Hepatocyte (in vitro differentiated cells): ENCODE data around the gene PKIB. TPM values are rescaled to one million over a fixed set of nuclear protein-coding genes. Genes with fewer than 3 reads are reported as not detected.

Source experiments
- DNase-seq: peaks from one replicate; pipeline ENCODE4 v3.0.0-alpha.2; 2016; ENCODE audit warnings: low spot score
- H2AFZ ChIP-seq: fragments of 200-600 bp; sonication (generic); 2 replicates; pipeline ENCODE4 v1.6.0; 2016; ENCODE audit warnings: antibody characterized with exemption, mild to moderate bottlenecking
- H3K27ac ChIP-seq: fragments of 200-600 bp; sonication (generic); 2 replicates; pipeline ENCODE4 v1.5.1; 2016; ENCODE audit warnings: mild to moderate bottlenecking
- H3K27me3 ChIP-seq: fragments of 200-600 bp; sonication (generic); 2 replicates; pipeline ENCODE4 v1.6.1; 2016
- H3K36me3 ChIP-seq: fragments of 200-600 bp; sonication (generic); replicated peaks from 2 replicates; pipeline ENCODE4 v1.5.1; 2016; ENCODE audit warnings: low read depth; ENCODE audit not compliant: insufficient read depth
- H3K4me1 ChIP-seq: fragments of 200-600 bp; sonication (generic); 2 replicates; pipeline ENCODE4 v1.5.1; 2016; ENCODE audit warnings: mild to moderate bottlenecking, moderate library complexity; ENCODE audit not compliant: insufficient read depth
- H3K4me2 ChIP-seq: fragments of 200-600 bp; sonication (generic); 2 replicates; pipeline ENCODE4 v1.6.0; 2016
- H3K4me3 ChIP-seq: fragments of 200-600 bp; sonication (generic); 2 replicates; pipeline ENCODE4 v1.5.1; 2016; ENCODE audit warnings: mild to moderate bottlenecking
- H3K79me2 ChIP-seq: fragments of 200-600 bp; sonication (generic); 2 replicates; pipeline ENCODE4 v1.6.0; 2017; ENCODE audit warnings: mild to moderate bottlenecking
- H3K9me2 ChIP-seq: fragments of 200-600 bp; sonication (generic); replicated peaks from 2 replicates; pipeline ENCODE4 v1.6.0; 2017; ENCODE audit warnings: mild to moderate bottlenecking; ENCODE audit not compliant: insufficient read depth
- H3K9me3 ChIP-seq: fragments of 200-600 bp; sonication (generic); 2 replicates; pipeline ENCODE4 v1.5.1; 2016; ENCODE audit warnings: low read depth, mild to moderate bottlenecking
- H4K20me1 ChIP-seq: fragments of 200-600 bp; sonication (generic); 2 replicates; pipeline ENCODE4 v1.6.0; 2016; ENCODE audit warnings: mild to moderate bottlenecking; ENCODE audit not compliant: insufficient read depth, poor library complexity, severe bottlenecking
- CTCF ChIP-seq: fragments of 200-600 bp; sonication (generic); IDR thresholded peaks from 2 replicates; pipeline ENCODE4 v1.5.1; 2016; ENCODE audit warnings: antibody characterized with exemption, mild to moderate bottlenecking; ENCODE audit not compliant: poor library complexity
- EZH2 ChIP-seq: fragments of 200-600 bp; sonication (generic); IDR thresholded peaks from 2 replicates; pipeline ENCODE4 v1.6.1; 2016; ENCODE audit warnings: antibody characterized with exemption, mild to moderate bottlenecking, borderline replicate concordance
- EZH2phosphoT487 ChIP-seq: fragments of 200-600 bp; sonication (generic); IDR thresholded peaks from one replicate; pipeline ENCODE4 v1.6.1; 2018; ENCODE audit warnings: antibody characterized with exemption, mild to moderate bottlenecking, low read depth, moderate library complexity; ENCODE audit not compliant: unreplicated experiment, severe bottlenecking
- WGBS: methylation state at CpG from one replicate; pipeline ENCODE4 v1.1.6; 2016; ENCODE audit warnings: low lambda C conversion rate; ENCODE audit errors: missing lambda C conversion rate; 5-methylcytosine and 5-hydroxymethylcytosine counted together
- polyA plus RNA-seq: library from polyadenylated mRNA; unstranded; fragments of >200 nt; fragmentation: Nextera tagmentation; extraction: Ambion mirVana; gene quantifications from 2 replicates; pipeline ENCODE4 v1.2.1, GENCODE V29; 2016
- total RNA-seq: library from RNA; depleted of rRNA; stranded (reverse); fragments of >200 nt; gene quantifications from 2 replicates; pipeline ENCODE4 v1.2.3, GENCODE V29; 2014

PKIB gene
- total and polyA plus RNA-seq, 2 experiments from 2014 or later, result 73.8 to 144 TPM

GRCh38 chr6:122569230-122569771, 40.9 kb upstream of the PKIB start:
- H3K79me2 ChIP-seq, result peaks cover 29% of the 10 kb centered on the region
- H3K36me3 ChIP-seq, result no peaks in the 10 kb centered on the region
- no peak for DNase-seq
- no peaks in the 10 kb centered on the region for H3K9me3 ChIP-seq
- peaks cover 3% of the 10 kb centered on the region for H4K20me1 ChIP-seq
- TF ChIP-seq EZH2phosphoT487 (no peak), EZH2 (no peak), CTCF (no peak)
- H2AFZ ChIP-seq, result no peak overlapping the region
- no peak overlapping the region for H3K4me2 ChIP-seq
- no peak overlapping the region for H3K27ac ChIP-seq
- no peaks in the 10 kb centered on the region for H3K9me2 ChIP-seq
- no peaks in the 10 kb centered on the region for H3K4me1 ChIP-seq
- no peaks in the 10 kb centered on the region for H3K27me3 ChIP-seq
- H3K4me3 ChIP-seq, result no peak overlapping the region
- WGBS, result 95% methylated on average over 6 of the region's 6 CpGs

- no peaks in the 10 kb centered on the region for H3K36me3 ChIP-seq
- H3K4me3 ChIP-seq, result no peak overlapping the region
- no peaks in the 10 kb centered on the region for H3K27me3 ChIP-seq
- TF ChIP-seq CTCF, result no peak
- no peak for TF ChIP-seq EZH2phosphoT487
- TF ChIP-seq EZH2, result no peak
- H3K4me2 ChIP-seq, result no peak overlapping the region
- no peak overlapping the region for H3K27ac ChIP-seq
- H3K79me2 ChIP-seq, result peaks cover 10% of the 10 kb centered on the region
- no peaks in the 10 kb centered on the region for H3K9me2 ChIP-seq
- no peak for DNase-seq
- H4K20me1 ChIP-seq, result no peaks in the 10 kb centered on the region
- no peak overlapping the region for H2AFZ ChIP-seq
- 97% methylated on average over 2 of the region's 2 CpGs for WGBS
- no peaks in the 10 kb centered on the region for H3K4me1 ChIP-seq
- H3K9me3 ChIP-seq, result peaks cover 4% of the 10 kb centered on the region
Measured at GRCh38 chr6:122571888-122572287, 38.3 kb upstream of the PKIB start.

- Histone ChIP-seq H3K36me3 (no peaks in the 10 kb centered on the region), H3K79me2 (peaks cover 5% of the 10 kb centered on the region), H3K9me3 (peaks cover 4% of the 10 kb centered on the region), H3K4me3 (no peak overlapping the region), H2AFZ (no peak overlapping the region), H3K27me3 (no peaks in the 10 kb centered on the region), H3K4me2 (no peak overlapping the region), H3K9me2 (no peaks in the 10 kb centered on the region), H3K4me1 (no peaks in the 10 kb centered on the region), H4K20me1 (no peaks in the 10 kb centered on the region), H3K27ac (no peak overlapping the region)
- DNase-seq, result no peak
- WGBS, result 98% methylated on average over 2 of the region's 2 CpGs
- no peak for TF ChIP-seq EZH2
- TF ChIP-seq CTCF, result no peak
- TF ChIP-seq EZH2phosphoT487, result no peak
Measured at GRCh38 chr6:122576888-122577287, 33.3 kb upstream of the PKIB start.
